Measurements from ENCODE around the gene GRAMD2B. TPM values are rescaled to one million over a fixed set of nuclear protein-coding genes. Genes with fewer than 3 reads are reported as not detected.

GRAMD2B gene
- total RNA-seq, 4 donors from 2014 or later, result 19.1 to 44.1 (median 36.7) TPM

DNA sequence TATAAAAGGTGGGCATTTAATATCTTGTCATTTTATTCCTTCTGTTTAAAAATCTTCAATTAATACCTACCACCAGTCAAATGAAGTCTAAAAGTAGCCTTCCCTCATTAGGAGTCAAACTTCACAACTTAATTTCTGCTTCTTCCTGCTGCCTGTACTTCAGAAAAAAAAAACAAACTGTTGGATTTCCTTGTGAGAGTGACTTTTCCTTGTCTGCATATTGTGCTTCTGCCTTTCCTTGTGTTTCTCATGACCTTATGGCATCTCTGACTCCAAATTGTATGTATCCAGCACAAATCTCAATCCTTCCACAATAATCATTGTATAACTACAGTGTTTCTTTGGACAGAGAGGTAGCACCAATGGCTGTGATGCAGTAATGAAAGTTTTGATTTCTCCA lies 32.1 kb downstream of the GRAMD2B start:
- TF ChIP-seq, protein P1, sequence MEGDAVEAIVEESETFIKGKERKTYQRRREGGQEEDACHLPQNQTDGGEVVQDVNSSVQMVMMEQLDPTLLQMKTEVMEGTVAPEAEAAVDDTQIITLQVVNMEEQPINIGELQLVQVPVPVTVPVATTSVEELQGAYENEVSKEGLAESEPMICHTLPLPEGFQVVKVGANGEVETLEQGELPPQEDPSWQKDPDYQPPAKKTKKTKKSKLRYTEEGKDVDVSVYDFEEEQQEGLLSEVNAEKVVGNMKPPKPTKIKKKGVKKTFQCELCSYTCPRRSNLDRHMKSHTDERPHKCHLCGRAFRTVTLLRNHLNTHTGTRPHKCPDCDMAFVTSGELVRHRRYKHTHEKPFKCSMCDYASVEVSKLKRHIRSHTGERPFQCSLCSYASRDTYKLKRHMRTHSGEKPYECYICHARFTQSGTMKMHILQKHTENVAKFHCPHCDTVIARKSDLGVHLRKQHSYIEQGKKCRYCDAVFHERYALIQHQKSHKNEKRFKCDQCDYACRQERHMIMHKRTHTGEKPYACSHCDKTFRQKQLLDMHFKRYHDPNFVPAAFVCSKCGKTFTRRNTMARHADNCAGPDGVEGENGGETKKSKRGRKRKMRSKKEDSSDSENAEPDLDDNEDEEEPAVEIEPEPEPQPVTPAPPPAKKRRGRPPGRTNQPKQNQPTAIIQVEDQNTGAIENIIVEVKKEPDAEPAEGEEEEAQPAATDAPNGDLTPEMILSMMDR (IDR thresholded peaks at IDR 0.05), result no peak
- ATAC-seq (ENCODE audit: low FRiP score) (no peak), DNase-seq (ENCODE audit: low spot score) (no peak)

DNA sequence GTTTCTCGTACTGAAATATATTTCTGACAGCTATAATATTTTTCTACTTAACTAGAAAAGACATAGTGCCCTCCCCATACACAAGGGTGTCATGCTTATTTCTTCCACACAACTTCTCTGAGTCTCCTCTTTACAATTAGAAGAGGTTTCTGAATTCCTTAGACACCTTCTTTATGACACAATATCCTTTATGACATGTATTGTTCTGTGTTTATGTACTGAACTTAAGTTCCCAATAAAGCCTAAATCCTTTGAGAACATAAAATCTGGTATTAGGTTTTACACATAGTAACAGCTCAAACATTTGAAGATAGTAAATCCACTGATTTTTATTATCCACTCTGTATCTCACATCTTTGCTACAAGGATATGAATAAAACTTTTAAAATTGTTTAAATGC lies 32.5 kb downstream of the GRAMD2B start:
- ATAC-seq (ENCODE audit: low FRiP score) (no peak), DNase-seq (ENCODE audit: low spot score) (no peak)
- TF ChIP-seq, protein P1 (IDR thresholded peaks at IDR 0.05), result no peak

DNA sequence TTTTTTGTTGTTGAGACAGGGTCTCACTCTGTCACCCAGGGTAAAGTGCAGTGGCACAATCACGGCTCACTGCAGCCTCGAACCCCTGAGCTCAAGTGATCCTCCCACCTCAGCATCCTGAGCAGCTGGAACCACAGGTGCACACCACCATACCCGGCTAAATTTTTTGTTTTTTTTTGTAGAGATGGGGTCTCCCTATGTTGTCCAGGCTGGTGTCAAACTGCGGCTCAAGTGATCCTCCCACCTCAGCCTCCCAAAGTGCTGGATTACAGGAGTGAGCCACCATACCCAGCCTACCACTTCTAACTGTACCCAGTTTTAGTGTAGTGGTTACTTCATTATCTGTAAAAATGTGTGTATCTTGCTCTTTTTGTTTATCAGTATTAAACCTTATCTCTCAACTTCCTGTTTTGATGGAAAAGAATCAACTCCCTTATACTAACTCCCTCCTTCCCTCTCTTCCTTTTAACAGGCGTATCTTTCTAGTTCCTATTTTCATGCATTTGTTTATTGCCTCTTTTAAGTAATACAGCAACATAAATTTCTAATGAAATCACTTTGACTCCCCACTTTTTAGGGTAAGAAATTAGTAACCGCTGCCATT lies 33.1 kb downstream of the GRAMD2B start:
- no peak for DNase-seq (ENCODE audit: low spot score)
- no peak for ATAC-seq (ENCODE audit: low FRiP score)
- TF ChIP-seq, protein P1 (IDR thresholded peaks at IDR 0.05), result no peak

DNA sequence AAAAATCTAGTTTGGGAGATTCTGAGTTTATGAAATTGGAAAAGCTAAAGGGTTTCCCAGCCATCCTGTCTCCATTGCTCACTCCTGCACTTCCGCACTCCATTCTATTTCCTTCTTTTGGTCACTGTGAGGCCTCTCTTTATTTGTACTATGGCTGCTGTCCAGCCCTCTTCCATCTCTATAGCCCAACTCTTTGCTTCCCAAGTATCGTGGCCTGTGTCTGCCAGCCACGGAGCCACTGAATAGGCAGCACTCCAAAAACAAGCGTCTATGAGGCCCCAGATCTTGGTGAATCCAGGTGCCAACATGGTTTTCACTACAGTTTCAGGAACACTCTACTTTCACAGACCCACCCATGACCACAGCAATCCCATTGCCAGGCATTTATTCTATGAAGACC lies 37.2 kb downstream of the GRAMD2B start:
- DNase-seq (ENCODE audit: low spot score), result no peak
- TF ChIP-seq, protein P1 (IDR thresholded peaks at IDR 0.05), result no peak
- no peak for ATAC-seq (ENCODE audit: low FRiP score)

DNA sequence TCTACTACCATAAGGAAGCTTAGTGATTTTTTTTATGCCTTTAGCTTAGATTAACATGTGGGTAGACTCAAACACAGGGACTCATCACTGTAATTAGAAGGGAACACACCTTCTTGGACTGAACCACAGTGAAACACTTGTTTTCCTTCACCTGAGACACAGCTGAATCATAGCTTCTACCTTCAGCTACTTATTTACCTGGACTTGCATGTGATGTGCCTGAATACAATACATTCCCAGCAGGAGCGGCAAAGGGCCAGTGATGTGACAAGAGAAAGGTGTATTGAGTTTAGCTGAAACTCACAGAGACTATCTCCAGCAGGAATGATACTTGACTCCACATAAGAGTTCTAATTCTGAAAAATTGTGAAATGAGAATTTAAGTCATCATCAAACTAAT lies 37.8 kb downstream of the GRAMD2B start:
- ATAC-seq (ENCODE audit: low FRiP score) (no peak), DNase-seq (ENCODE audit: low spot score) (no peak)
- TF ChIP-seq, protein P1 (IDR thresholded peaks at IDR 0.05), result no peak

DNA sequence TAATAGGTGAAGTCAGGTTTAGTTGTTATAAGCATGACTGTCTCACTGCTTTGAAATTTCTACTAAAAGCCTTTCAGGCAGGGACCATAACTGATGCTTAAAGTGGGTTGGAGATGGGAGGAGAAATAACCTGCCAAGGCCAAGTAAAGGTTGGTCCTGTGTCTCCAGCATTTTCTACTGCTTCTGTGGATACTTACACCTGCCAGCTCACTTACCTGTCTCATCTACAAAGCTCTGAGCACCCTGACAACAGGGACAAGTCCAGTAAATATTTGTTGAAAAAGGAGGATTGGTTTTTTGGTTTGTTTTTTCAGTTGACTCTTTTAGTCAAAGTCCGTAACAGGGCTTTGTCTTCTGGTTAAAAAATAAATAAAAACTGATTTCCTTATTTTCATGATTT lies 38.6 kb downstream of the GRAMD2B start:
- TF ChIP-seq, protein P1 (IDR thresholded peaks at IDR 0.05), result no peak

DNA sequence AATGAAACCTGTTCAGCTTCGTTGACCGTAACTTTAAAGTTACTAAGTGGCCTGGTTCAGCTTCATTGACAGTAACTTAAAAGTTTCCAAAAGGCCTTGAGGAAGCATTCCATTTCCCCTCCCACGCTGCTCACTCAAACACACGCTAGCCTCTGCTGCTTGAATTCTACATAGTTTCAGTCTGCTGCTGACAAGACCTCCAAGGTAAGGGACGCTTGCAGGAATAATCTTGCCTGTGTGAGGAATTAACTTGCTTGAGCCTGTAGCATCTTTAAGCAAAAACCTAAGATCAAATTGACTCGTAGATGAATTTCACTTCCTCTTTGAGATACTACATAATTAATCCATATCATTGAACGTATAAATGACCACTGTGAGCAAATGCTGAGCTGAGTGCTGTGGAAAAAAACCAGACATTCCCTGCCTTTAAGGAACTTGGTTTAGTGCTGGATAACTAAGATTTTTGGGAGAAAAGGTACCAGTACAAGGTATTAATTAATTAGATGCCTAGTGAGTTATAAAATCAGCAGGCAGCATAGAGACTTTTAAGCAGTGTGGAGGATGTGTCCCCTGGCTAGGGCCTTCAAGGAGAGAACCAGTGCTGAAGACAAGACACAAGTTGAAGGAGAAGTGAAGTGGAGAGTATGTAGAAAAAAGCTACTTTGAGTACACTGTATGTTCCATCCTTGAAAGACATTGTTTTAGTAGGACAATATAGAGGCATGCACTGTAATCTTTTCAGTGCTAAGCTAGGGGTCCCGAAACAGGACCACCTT lies 39.2 kb downstream of the GRAMD2B start:
- DNase-seq (ENCODE audit: low spot score), result no peak
- TF ChIP-seq, protein P1 (IDR thresholded peaks at IDR 0.05), result no peak
- peak; percentile 39 for ATAC-seq (ENCODE audit: low FRiP score)

More for the DNA sequence above, 38.6 kb downstream of the GRAMD2B start:
- no peak for DNase-seq (ENCODE audit: low spot score)
- ATAC-seq (ENCODE audit: low FRiP score), result no peak
